CD4-positive, CD25-positive, alpha-beta regulatory T cell (primary cell): ENCODE results near the gene TSPAN15. TPM values are rescaled to one million over a fixed set of nuclear protein-coding genes. Genes with fewer than 3 reads are reported as not detected.

ENCODE experiments used
- ATAC-seq, 2 donors: fragments of 150-1000 bp; cut with Tn5 transposase; one replicate each; pipeline ENCODE4 v1.10.0; 2021; ENCODE audit warnings: low read depth in 2 of 2, moderate number of reproducible peaks in 2 of 2, moderate library complexity in 1 of 2
- DNase-seq, 3 donors: peaks; one replicate each; pipeline versions ENCODE4 v3.0.0 to v3.0.0-alpha.2; 2012 to 2022; ENCODE audit warnings: mixed read lengths in 1 of 3
- H3K27ac ChIP-seq: one replicate; pipeline ENCODE4 v1.7.0; 2013; ENCODE audit warnings: mild to moderate bottlenecking, low read length; ENCODE audit not compliant: insufficient read depth, poor library complexity, severe bottlenecking
- H3K27me3 ChIP-seq: one replicate; pipeline ENCODE4 v1.7.0; 2013; ENCODE audit warnings: low read length; ENCODE audit not compliant: control insufficient read depth, insufficient read depth
- H3K36me3 ChIP-seq: one replicate; pipeline ENCODE4 v1.7.0; 2013; ENCODE audit warnings: mild to moderate bottlenecking, low read length, moderate library complexity; ENCODE audit not compliant: control insufficient read depth, insufficient read depth
- H3K4me1 ChIP-seq: 2 replicates; pipeline ENCODE4 v1.7.0; 2013; ENCODE audit warnings: mild to moderate bottlenecking, low read length; ENCODE audit not compliant: insufficient read depth, control insufficient read depth, poor library complexity, severe bottlenecking
- H3K4me3 ChIP-seq: one replicate; pipeline ENCODE4 v1.7.0; 2013; ENCODE audit warnings: low read depth, mild to moderate bottlenecking, low read length, moderate library complexity
- H3K9me3 ChIP-seq, 2 experiments: 1 replicate in 1 of 2; 2 replicates in 1 of 2; pipeline ENCODE4 v1.7.0; 2013; ENCODE audit warnings: low read length in 2 of 2, mild to moderate bottlenecking in 1 of 2, moderate library complexity in 1 of 2; ENCODE audit not compliant: control insufficient read depth in 2 of 2
- H3K27ac Mint-ChIP-seq, 3 donors: one replicate each; pipeline ENCODE4 v1.8.0; 2020 to 2022; ENCODE audit warnings: mild to moderate bottlenecking in 3 of 3, mixed read lengths in 3 of 3, moderate library complexity in 2 of 3
- H3K27me3 Mint-ChIP-seq: one replicate; pipeline ENCODE4 v1.8.0; 2022; ENCODE audit warnings: mild to moderate bottlenecking, mixed read lengths
- H3K36me3 Mint-ChIP-seq: one replicate; pipeline ENCODE4 v1.8.0; 2020; ENCODE audit warnings: mixed read lengths
- H3K4me1 Mint-ChIP-seq, 4 donors: one replicate each; pipeline ENCODE4 v1.8.0; 2020 to 2022; ENCODE audit warnings: mixed read lengths in 4 of 4, mild to moderate bottlenecking in 1 of 4
- H3K4me3 Mint-ChIP-seq, 4 donors: one replicate each; pipeline ENCODE4 v1.8.0; 2020 to 2022; ENCODE audit warnings: mild to moderate bottlenecking in 4 of 4, mixed read lengths in 4 of 4, moderate library complexity in 3 of 4
- H3K9me3 Mint-ChIP-seq, 7 donors: one replicate each; pipeline ENCODE4 v1.8.0; 2020 to 2022; ENCODE audit warnings: mixed read lengths in 7 of 7, mild to moderate bottlenecking in 3 of 7, moderate library complexity in 2 of 7
- polyA plus RNA-seq, 4 donors: library from polyadenylated mRNA; unstranded; fragments of 300-500 nt; fragmentation: Illumina TruSeq; gene quantifications; one replicate each; pipeline ENCODE4 v1.2.3, GENCODE V29; 2021
- total RNA-seq: library from RNA; stranded (reverse); gene quantifications from one replicate; pipeline ENCODE4 v1.2.3, GENCODE V29; 2022

Gene TSPAN15
- total and polyA plus RNA-seq, 5 donors from 2014 or later = 1.5 to 6.0 (median 3.4) TPM

DNA sequence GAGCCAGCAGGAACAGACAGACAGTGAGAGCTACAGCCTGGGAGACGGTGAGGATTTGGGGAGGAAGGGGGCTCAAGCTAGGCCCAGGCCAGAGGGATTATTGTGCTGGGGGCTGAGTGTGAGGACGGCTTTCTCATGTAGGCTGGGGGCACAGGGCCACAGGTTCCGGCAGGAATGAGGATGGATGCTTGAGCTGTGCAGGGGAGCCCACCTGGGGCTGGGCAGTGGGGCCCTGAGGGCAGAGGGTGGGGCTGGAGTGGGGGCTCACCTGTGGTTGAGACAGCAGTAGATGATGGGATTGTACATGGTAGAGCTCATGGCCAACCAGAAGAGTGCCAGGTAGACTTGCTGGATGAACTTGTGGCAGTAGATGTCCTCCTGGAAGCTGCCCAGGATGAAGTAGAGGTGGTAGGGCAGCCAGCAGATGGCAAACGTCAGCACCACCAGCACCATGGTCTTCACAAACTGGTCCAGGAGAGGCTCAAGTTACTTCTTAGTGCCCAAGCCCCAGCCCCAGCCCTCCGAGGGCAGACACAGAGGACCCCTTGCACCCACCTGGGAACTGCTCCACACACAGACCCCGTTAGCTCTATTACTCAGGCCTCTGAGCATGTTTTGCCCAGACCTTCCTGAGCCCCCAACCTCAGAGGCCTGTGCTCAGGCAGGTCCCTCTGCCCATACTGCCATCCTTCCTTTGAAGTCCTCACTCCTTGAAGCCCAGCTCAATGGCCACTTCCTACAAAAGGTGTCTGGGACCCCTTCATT is 44.3 kb upstream of the TSPAN15 start:
- no peaks in the 10 kb centered on the region for H3K27me3 Mint-ChIP-seq
- Histone ChIP-seq H3K9me3 (no peaks in the 10 kb centered on the region), H3K4me3 (no peak overlapping the region), H3K4me1 (peaks cover 15% of the 10 kb centered on the region), H3K36me3 (peaks cover 9% of the 10 kb centered on the region), H3K27me3 (no peaks in the 10 kb centered on the region), H3K27ac (no peak overlapping the region)
- H3K27ac Mint-ChIP-seq = peak overlapping the region; percentile 71 to 83 (median 82)
- H3K36me3 Mint-ChIP-seq = peaks cover 4% of the 10 kb centered on the region
- peaks cover 0 to 30% (median 12%) of the 10 kb centered on the region in 4 donors for H3K4me1 Mint-ChIP-seq
- peak overlapping the region in 2 of 4 donors; percentile 39 to 40 for H3K4me3 Mint-ChIP-seq
- DNase-seq (no peak), ATAC-seq (no peak)
- no peaks in the 10 kb centered on the region for H3K9me3 Mint-ChIP-seq

DNA sequence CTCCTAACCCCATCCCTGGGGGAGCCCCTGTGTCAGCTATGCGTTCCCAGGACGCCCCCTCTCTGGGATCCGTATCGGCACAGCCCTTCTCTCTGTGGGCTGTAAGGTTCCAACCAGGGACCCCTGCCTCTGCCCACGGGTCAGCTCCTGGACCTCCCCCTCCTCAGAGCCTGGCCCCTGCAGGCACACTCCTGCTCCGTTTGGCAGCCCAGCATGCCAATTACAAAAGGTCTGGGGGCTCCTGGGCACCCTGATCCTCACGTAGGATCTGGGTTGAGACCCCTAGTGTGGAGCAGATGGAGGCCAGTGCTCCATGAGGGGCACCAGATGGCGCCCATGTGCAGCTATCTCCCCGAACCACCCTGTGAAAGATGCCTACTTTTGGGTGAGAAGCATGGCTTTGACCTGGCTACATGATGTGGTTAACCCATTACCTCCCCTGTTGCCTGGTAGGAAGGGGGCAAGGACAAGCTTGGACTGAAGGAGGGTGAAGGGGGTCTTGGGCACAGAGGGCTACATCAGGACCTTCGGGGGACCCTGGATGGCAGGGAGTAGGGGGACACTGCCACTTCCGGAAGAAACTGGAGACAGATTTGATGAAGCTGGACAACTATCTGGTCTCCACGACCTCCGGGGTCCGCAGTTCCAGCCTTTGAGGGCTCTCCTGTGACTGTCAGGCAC is 43.5 kb upstream of the TSPAN15 start:
- peaks cover 5% of the 10 kb centered on the region for H3K36me3 ChIP-seq
- H3K4me3 ChIP-seq = no peak overlapping the region
- no peaks in the 10 kb centered on the region for H3K27me3 Mint-ChIP-seq
- H3K27ac ChIP-seq = peak overlapping the region; percentile 59
- peaks cover 0 to 30% (median 12%) of the 10 kb centered on the region in 4 donors for H3K4me1 Mint-ChIP-seq
- peak overlapping the region in 2 of 4 donors; percentile 76 to 89 for H3K4me3 Mint-ChIP-seq
- H3K9me3 ChIP-seq = no peaks in the 10 kb centered on the region
- ATAC-seq = no peak
- DNase-seq = peak in 2 of 3 donors; percentile 34 to 61
- peak overlapping the region in 2 of 3 donors; percentile 82 to 83 for H3K27ac Mint-ChIP-seq
- H3K36me3 Mint-ChIP-seq = peaks cover 4% of the 10 kb centered on the region
- peaks cover 15% of the 10 kb centered on the region for H3K4me1 ChIP-seq
- H3K27me3 ChIP-seq = no peaks in the 10 kb centered on the region
- no peaks in the 10 kb centered on the region for H3K9me3 Mint-ChIP-seq

DNA sequence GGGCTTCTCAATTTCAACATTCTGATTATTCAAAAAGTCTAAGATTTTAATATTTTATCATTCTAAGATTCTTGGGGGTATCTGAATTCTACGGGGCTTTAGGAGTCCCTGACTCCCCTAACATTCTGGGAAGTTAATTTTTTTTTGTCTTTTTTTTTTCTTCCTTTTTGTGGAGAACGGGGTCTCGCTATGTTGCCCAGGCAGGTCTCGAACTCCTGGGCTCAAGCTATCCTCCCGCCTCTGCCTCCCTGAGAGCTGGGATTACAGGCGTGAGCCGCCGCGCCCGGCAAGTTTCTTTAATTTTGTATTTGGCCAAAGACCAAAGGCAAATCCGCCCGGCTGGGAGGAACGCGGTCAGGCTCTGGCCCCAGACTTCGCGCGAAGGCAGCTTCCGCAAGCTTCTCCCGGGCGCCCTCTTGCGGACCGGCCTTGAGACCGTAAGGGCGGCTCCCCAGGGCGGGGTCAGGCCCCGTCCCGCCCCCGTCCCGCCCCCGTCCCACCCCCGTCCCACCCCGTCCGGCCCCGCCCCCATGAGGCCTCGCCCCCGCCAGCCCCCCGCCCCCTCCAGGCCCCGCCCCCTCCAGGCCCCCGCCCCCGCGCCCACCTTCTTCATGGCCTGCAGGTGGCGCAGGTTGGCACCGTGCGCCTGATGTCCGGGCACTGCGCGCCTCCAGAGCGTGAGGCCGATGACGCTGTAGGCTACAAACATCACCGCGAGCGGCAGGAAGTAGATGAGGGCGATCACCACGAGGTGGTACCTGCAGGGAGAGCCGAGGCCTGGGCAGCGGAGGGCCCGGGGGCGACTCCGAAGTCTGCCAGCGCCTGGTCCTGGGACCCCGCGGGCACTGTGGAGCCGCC is 42.7 kb upstream of the TSPAN15 start:
- Histone ChIP-seq H3K4me3 (no peak overlapping the region), H3K9me3 (no peaks in the 10 kb centered on the region), H3K27me3 (no peaks in the 10 kb centered on the region), H3K4me1 (peaks cover 15% of the 10 kb centered on the region), H3K27ac (peak overlapping the region; percentile 91), H3K36me3 (peaks cover 5% of the 10 kb centered on the region)
- H3K36me3 Mint-ChIP-seq = peaks cover 4% of the 10 kb centered on the region
- peak; percentile 93 for ATAC-seq
- H3K27me3 Mint-ChIP-seq = no peaks in the 10 kb centered on the region
- peak overlapping the region; percentile 43 to 89 (median 74) for H3K4me3 Mint-ChIP-seq
- peaks cover 0 to 35% (median 12%) of the 10 kb centered on the region in 4 donors for H3K4me1 Mint-ChIP-seq
- H3K27ac Mint-ChIP-seq = peak overlapping the region; percentile 83 to 90 (median 90)
- peak; percentile 85 to 95 (median 90) for DNase-seq
- no peaks in the 10 kb centered on the region for H3K9me3 Mint-ChIP-seq

DNA sequence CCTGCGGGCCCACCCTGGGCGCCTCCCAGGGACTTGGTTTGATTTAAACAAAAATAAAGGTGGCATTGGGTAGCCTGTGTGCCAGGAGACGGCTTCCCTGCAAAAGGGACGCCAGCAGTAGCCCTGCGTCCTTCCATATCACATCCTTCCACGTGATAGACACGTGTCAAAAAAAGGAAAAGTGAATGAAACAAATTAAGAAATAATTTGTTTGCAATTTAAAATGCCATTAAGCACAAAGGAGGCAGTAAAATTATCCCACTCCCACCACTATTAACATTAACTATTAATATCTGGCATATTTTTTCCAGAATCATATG is 42.1 kb upstream of the TSPAN15 start:
- Mint-ChIP-seq H3K27me3 (no peaks in the 10 kb centered on the region), H3K27ac (peak overlapping the region; percentile 60 to 90 (median 83)), H3K36me3 (peaks cover 4% of the 10 kb centered on the region), H3K9me3 (no peaks in the 10 kb centered on the region), H3K4me1 (peaks cover 0 to 35% (median 12%) of the 10 kb centered on the region in 4 donors), H3K4me3 (peak overlapping the region in 1 of 4 donors; percentile 43)
- no peak for DNase-seq
- H3K27me3 ChIP-seq = no peaks in the 10 kb centered on the region
- H3K36me3 ChIP-seq = peaks cover 5% of the 10 kb centered on the region
- no peaks in the 10 kb centered on the region for H3K9me3 ChIP-seq
- H3K4me3 ChIP-seq = no peak overlapping the region
- no peak for ATAC-seq
- H3K27ac ChIP-seq = peak overlapping the region; percentile 91
- peaks cover 15% of the 10 kb centered on the region for H3K4me1 ChIP-seq

DNA sequence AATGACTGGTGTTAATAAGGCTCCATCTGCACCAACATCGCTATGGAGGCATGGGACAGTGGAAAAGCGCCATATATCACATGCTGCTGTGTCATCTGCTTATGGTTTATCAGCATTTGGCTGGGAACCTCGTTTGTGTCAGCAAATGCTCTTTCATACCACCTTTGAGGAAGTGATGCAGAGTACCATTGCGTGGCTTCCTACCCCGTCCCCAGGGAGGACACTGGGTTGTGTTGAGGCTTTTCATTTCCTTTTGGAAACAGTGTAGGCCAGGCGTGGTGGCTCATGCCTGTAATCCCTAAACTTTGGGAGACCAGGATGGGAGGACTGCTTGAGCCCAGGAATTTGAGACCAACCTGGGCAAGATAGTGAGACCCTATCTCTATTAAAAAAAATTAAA is 41.3 kb upstream of the TSPAN15 start:
- Histone ChIP-seq H3K4me3 (no peak overlapping the region), H3K27me3 (no peaks in the 10 kb centered on the region), H3K36me3 (no peaks in the 10 kb centered on the region), H3K9me3 (no peaks in the 10 kb centered on the region), H3K4me1 (peaks cover 15% of the 10 kb centered on the region), H3K27ac (peak overlapping the region; percentile 91)
- H3K9me3 Mint-ChIP-seq = no peaks in the 10 kb centered on the region
- no peak overlapping the region for H3K27ac Mint-ChIP-seq
- H3K4me1 Mint-ChIP-seq = peaks cover 0 to 35% (median 12%) of the 10 kb centered on the region in 4 donors
- no peak overlapping the region for H3K4me3 Mint-ChIP-seq
- ATAC-seq (no peak), DNase-seq (no peak)
- no peaks in the 10 kb centered on the region for H3K36me3 Mint-ChIP-seq
- H3K27me3 Mint-ChIP-seq = no peaks in the 10 kb centered on the region

DNA sequence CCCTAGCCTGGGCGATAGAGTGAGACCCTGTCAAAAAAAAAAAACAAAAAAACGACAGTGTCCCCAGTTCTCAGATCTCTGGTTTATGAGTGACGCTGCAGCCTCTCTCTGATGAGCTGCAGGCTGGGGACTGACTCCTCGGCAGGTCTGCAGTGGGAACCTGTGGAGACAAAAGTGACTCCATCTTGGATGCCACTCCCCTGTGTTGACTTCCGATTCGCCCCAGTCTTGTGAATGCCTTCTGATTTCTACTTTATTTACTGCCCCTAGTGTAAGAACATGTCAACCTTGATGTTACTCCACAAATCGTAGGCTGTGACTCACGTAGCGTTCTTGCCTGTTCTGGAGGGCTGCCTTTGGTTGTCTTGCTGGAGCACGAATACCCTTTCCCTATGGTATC is 40.8 kb upstream of the TSPAN15 start:
- Histone ChIP-seq H3K36me3 (no peaks in the 10 kb centered on the region), H3K27me3 (no peaks in the 10 kb centered on the region), H3K9me3 (no peaks in the 10 kb centered on the region), H3K4me3 (no peak overlapping the region), H3K4me1 (peaks cover 15% of the 10 kb centered on the region), H3K27ac (no peak overlapping the region)
- Mint-ChIP-seq H3K4me1 (peaks cover 0 to 37% (median 12%) of the 10 kb centered on the region in 4 donors), H3K36me3 (no peaks in the 10 kb centered on the region), H3K9me3 (no peaks in the 10 kb centered on the region), H3K4me3 (peak overlapping the region in 1 of 4 donors; percentile 1), H3K27me3 (no peaks in the 10 kb centered on the region), H3K27ac (peak overlapping the region in 2 of 3 donors; percentile 33 to 77)
- DNase-seq (no peak), ATAC-seq (no peak)

DNA sequence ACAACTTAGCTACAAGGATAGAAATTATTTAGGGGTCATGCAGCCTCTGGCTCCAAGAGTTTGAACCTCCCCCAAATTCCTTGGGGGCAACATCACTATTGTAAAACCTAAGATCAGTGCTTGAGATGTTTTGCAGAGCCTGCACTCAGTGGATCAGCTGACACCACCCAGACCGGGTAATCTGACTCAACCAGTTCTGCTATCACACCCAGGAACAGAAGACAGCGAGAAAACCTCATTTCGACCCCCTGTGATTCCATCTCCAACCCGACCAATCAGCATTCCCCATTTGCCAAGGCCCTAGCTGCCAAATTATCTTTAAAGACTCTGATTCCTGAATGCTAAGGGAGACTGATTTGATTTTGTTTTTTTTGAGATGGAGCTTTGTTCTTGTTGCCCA is 39.8 kb upstream of the TSPAN15 start:
- Histone ChIP-seq H3K27ac (no peak overlapping the region), H3K9me3 (no peaks in the 10 kb centered on the region), H3K27me3 (no peaks in the 10 kb centered on the region), H3K4me1 (peaks cover 15% of the 10 kb centered on the region), H3K36me3 (no peaks in the 10 kb centered on the region), H3K4me3 (no peak overlapping the region)
- H3K9me3 Mint-ChIP-seq = no peaks in the 10 kb centered on the region
- peaks cover 0 to 35% (median 12%) of the 10 kb centered on the region in 4 donors for H3K4me1 Mint-ChIP-seq
- H3K27ac Mint-ChIP-seq = peak overlapping the region in 2 of 3 donors; percentile 76 to 93
- no peaks in the 10 kb centered on the region for H3K36me3 Mint-ChIP-seq
- ATAC-seq (no peak), DNase-seq (no peak)
- no peaks in the 10 kb centered on the region for H3K27me3 Mint-ChIP-seq
- no peak overlapping the region for H3K4me3 Mint-ChIP-seq
